SIG-M5 (cell line): ENCODE measurements around the gene MORC4.

Experiments used
- DNase-seq: peaks from one replicate; lab custom pipeline; 2025; lab: John Stamatoyannopoulos, UW

MORC4 gene

GRCh38 chrX:106905064-106905708 lies 94.8 kb downstream of the MORC4 start:
- DNase-seq: no peak

- no peak for DNase-seq
Measured at GRCh38 chrX:106903856-106904528, 96.0 kb downstream of the MORC4 start.

- DNase-seq: no peak
Measured at GRCh38 chrX:106903291-106903824, 96.7 kb downstream of the MORC4 start, which contains the start of gene RIPPLY1. Gene RIPPLY1, minus strand, starts transcription at chrX:106903341. Its CDS starts 54 bp downstream, at chrX:106903287.

GRCh38 chrX:106902684-106903083 lies 97.3 kb downstream of the MORC4 start:
- no peak for DNase-seq

GRCh38 chrX:106901781-106902219 lies 98.2 kb downstream of the MORC4 start:
- no peak for DNase-seq

- no peak for DNase-seq
Measured at GRCh38 chrX:106901341-106901740, 98.7 kb downstream of the MORC4 start.

GRCh38 chrX:106899841-106900240 lies 100.2 kb downstream of the MORC4 start:
- DNase-seq: no peak

GRCh38 chrX:106899276-106899675 lies 100.7 kb downstream of the MORC4 start:
- DNase-seq: no peak

GRCh38 chrX:106898462-106898861 lies 101.5 kb downstream of the MORC4 start:
- DNase-seq: no peak

GRCh38 chrX:106897259-106897658 lies 102.8 kb downstream of the MORC4 start:
- no peak for DNase-seq

GRCh38 chrX:106894978-106895452 lies 105.0 kb downstream of the MORC4 start:
- DNase-seq: no peak

- DNase-seq: no peak
Measured at GRCh38 chrX:106894392-106894909, 105.6 kb downstream of the MORC4 start.

GRCh38 chrX:106891762-106892460 lies 108.1 kb downstream of the MORC4 start:
- no peak for DNase-seq
